HCT116 (cell line): ENCODE data around the gene CRTC1. TPM values are rescaled to one million over a fixed set of nuclear protein-coding genes. Genes with fewer than 3 reads are reported as not detected.

Experiments
- ATAC-seq: fragments of 200-7000 bp; cut with Tn5 transposase; 2 replicates; pipeline ENCODE4 v1.9.1; 2020; ENCODE audit warnings: mild to moderate bottlenecking, moderate library complexity
- BruUV-seq: library from RNA; stranded (reverse); fragments of 400-500 nt; replicated peaks from 2 replicates; lab custom pipeline; 2021; lab: Mats Ljungman, UMichigan
- CTCF ChIA-PET: fragments of 300-600 bp; sonication (Branson Sonifier 250); formaldehyde crosslinking; loops from one replicate; lab custom pipeline; 2021; ENCODE audit warnings: antibody characterized with exemption; lab: Charles Lee
- POLR2A ChIA-PET: fragments of 300-600, 350-600 bp; sonication (Branson Sonifier 250); formaldehyde crosslinking; loops from one replicate; lab custom pipeline; 2021; ENCODE audit warnings: antibody characterized with exemption; lab: Charles Lee
- RAD21 ChIA-PET, 2 experiments: fragments of 300-600 bp; sonication (Branson Sonifier 250); formaldehyde crosslinking; loops; one replicate each; lab custom pipeline; 2023; ENCODE audit warnings: low total read pairs in 2 of 2; ENCODE audit not compliant: uncharacterized antibody in 2 of 2, unreplicated experiment in 2 of 2, low non-redundant PET in 1 of 2; lab: Charles Lee
- DNase-seq: peaks from one replicate; pipeline ENCODE4 v3.0.0-alpha.2; 2010; ENCODE audit warnings: low read depth, low spot score
- H2AFZ ChIP-seq: fragments of 200-600 bp; shearing (Covaris generic), sonication (generic); 2 replicates; pipeline ENCODE4 v1.6.1; 2017; ENCODE audit warnings: low read depth, mixed run types, mixed read lengths, antibody characterized with exemption, low read length; ENCODE audit not compliant: poor library complexity, severe bottlenecking
- H3K27ac ChIP-seq: 2 replicates; pipeline ENCODE4 v1.5.1; 2012; ENCODE audit warnings: low read depth, low read length
- H3K27me3 ChIP-seq: fragments of 200-600 bp; sonication (generic); 2 replicates; pipeline ENCODE4 v1.6.1; 2016; ENCODE audit warnings: mixed run types, low read length, mixed read lengths; ENCODE audit not compliant: insufficient read depth
- H3K36me3 ChIP-seq, 2 experiments: fragments of 200-500 bp in 1 of 2; fragments of 200-600 bp in 1 of 2; sonication (Bioruptor generic) in 1 of 2; sonication (generic) in 1 of 2; 2 replicates each; pipeline versions ENCODE4 v1.5.1 to v1.6.1; 2014 to 2016; ENCODE audit warnings: low read length in 2 of 2, inconsistent platforms in 1 of 2, mixed read lengths in 1 of 2, mixed run types in 1 of 2; ENCODE audit not compliant: insufficient read depth in 2 of 2, control insufficient read depth in 1 of 2
- H3K4me1 ChIP-seq, 2 experiments: fragments of 200-600 bp in 1 of 2; sonication (generic) in 1 of 2; 2 replicates each; pipeline versions ENCODE4 v1.5.1 to v1.6.1; 2012 to 2017; ENCODE audit warnings: low read length in 2 of 2, inconsistent platforms in 1 of 2, mild to moderate bottlenecking in 1 of 2, mixed read lengths in 1 of 2, mixed run types in 1 of 2, moderate library complexity in 1 of 2; ENCODE audit not compliant: insufficient read depth in 2 of 2, control insufficient read depth in 1 of 2
- H3K4me2 ChIP-seq: fragments of 200-600 bp; sonication (generic); 2 replicates; pipeline ENCODE4 v1.6.1; 2017; ENCODE audit warnings: mixed run types, low read length, mixed read lengths
- H3K4me3 ChIP-seq, 2 experiments: fragments of 200-600 bp in 1 of 2; sonication (generic) in 1 of 2; replicated peaks in 1 of 2; 2 replicates each; pipeline ENCODE4 v1.5.1; 2011 to 2016; ENCODE audit warnings: low read length in 2 of 2, control low read depth in 1 of 2, low read depth in 1 of 2, mild to moderate bottlenecking in 1 of 2, mixed read lengths in 1 of 2, mixed run types in 1 of 2
- H3K79me2 ChIP-seq: fragments of 200-600 bp; sonication (generic); 2 replicates; pipeline ENCODE4 v1.6.1; 2017; ENCODE audit warnings: mild to moderate bottlenecking, mixed run types, low read length, moderate library complexity, mixed read lengths; ENCODE audit not compliant: insufficient read depth
- H3K9ac ChIP-seq: fragments of 200-600 bp; sonication (generic); 2 replicates; pipeline ENCODE4 v1.6.1; 2016; ENCODE audit warnings: low read length, mixed read lengths
- H3K9me2 ChIP-seq: fragments of 200-600 bp; sonication (generic), shearing (Covaris generic); 2 replicates; pipeline ENCODE4 v1.6.1; 2017; ENCODE audit warnings: mixed run types, mild to moderate bottlenecking, moderate library complexity; ENCODE audit not compliant: insufficient read depth
- H3K9me3 ChIP-seq, 2 experiments: fragments of 200-500 bp in 1 of 2; fragments of 200-600 bp in 1 of 2; sonication (Bioruptor generic) in 1 of 2; sonication (generic) in 1 of 2; 2 replicates each; pipeline ENCODE4 v1.6.1; 2014 to 2017; ENCODE audit warnings: low read length in 2 of 2, mixed read lengths in 2 of 2, inconsistent platforms in 1 of 2, low read depth in 1 of 2, mild to moderate bottlenecking in 1 of 2, mixed run types in 1 of 2, moderate library complexity in 1 of 2; ENCODE audit not compliant: control insufficient read depth in 1 of 2, insufficient read depth in 1 of 2
- H4K20me1 ChIP-seq: fragments of 200-600 bp; sonication (generic), shearing (Covaris generic); 2 replicates; pipeline ENCODE4 v1.6.1; 2017; ENCODE audit warnings: mixed run types, mild to moderate bottlenecking, moderate library complexity; ENCODE audit not compliant: insufficient read depth
- CEBPB ChIP-seq: IDR thresholded peaks from 2 replicates; pipeline ENCODE4 v1.6.1; 2012; ENCODE audit warnings: low read depth
- EGR1 ChIP-seq: IDR thresholded peaks from 2 replicates; pipeline ENCODE4 v1.6.1; 2012; ENCODE audit warnings: low read depth
- ELF1 ChIP-seq: IDR thresholded peaks from 2 replicates; pipeline ENCODE4 v1.6.1; 2012; ENCODE audit warnings: low read depth, borderline replicate concordance
- EZH2 ChIP-seq: fragments of 200-600 bp; sonication (generic); IDR thresholded peaks from 2 replicates; pipeline ENCODE4 v1.6.1; 2017; ENCODE audit warnings: antibody characterized with exemption, mixed run types
- EZH2phosphoT487 ChIP-seq: fragments of 200-600 bp; IDR thresholded peaks from 2 replicates; pipeline ENCODE4 v1.6.1; 2018; ENCODE audit warnings: antibody characterized with exemption, borderline replicate concordance
- FOSL1 ChIP-seq: IDR thresholded peaks from 2 replicates; pipeline ENCODE4 v1.6.1; 2012; ENCODE audit warnings: low read depth
- POLR2A ChIP-seq: IDR thresholded peaks from 2 replicates; pipeline ENCODE4 v1.7.0; 2011; ENCODE audit warnings: borderline replicate concordance; ENCODE audit not compliant: insufficient read depth, insufficient read length; ENCODE audit errors: extremely low read depth
- POLR2AphosphoS5 ChIP-seq: IDR thresholded peaks from 2 replicates; pipeline ENCODE4 v1.6.1; 2011; ENCODE audit warnings: mild to moderate bottlenecking, low read depth, low read length, moderate library complexity
- RAD21 ChIP-seq: IDR thresholded peaks from 2 replicates; pipeline ENCODE4 v1.6.1; 2012; ENCODE audit warnings: low read depth, mild to moderate bottlenecking
- SIN3A ChIP-seq: IDR thresholded peaks from 2 replicates; pipeline ENCODE4 v1.6.1; 2012; ENCODE audit warnings: low read depth
- TCF7L2 ChIP-seq: IDR thresholded peaks from 2 replicates; pipeline ENCODE4 v1.7.0; 2011; ENCODE audit warnings: borderline replicate concordance, inconsistent platforms; ENCODE audit not compliant: insufficient read depth, insufficient read length; ENCODE audit errors: extremely low read depth
- YY1 ChIP-seq: IDR thresholded peaks from 2 replicates; pipeline ENCODE4 v1.6.1; 2011; ENCODE audit warnings: low read length, low read depth, moderate library complexity, mild to moderate bottlenecking; ENCODE audit not compliant: insufficient replicate concordance; ENCODE audit errors: extremely low read depth
- ZFX ChIP-seq: fragments of 450-650 bp; IDR thresholded peaks from 2 replicates; pipeline ENCODE4 v1.6.1; 2017
- ZNF274 ChIP-seq: fragments of 200-500 bp; sonication (Bioruptor generic); IDR thresholded peaks from 2 replicates; pipeline ENCODE4 v1.6.1; 2014; ENCODE audit warnings: mild to moderate bottlenecking, low read depth, low read length, inconsistent platforms
- intact Hi-C: fragments of 100-400 bp; cut with micrococcal nuclease; formaldehyde crosslinking; loops from 2 replicates; pipeline ENCODE4 v1.10.0; 2022
- total RNA-seq: library from RNA; stranded (reverse); gene quantifications from one replicate; pipeline ENCODE4 v1.2.1, GENCODE V29; 2021; ENCODE audit not compliant: unreplicated experiment
- TF ChIP-seq, protein P1 (sequence below), 3 experiments: fragments of 200-600 bp in 1 of 3; sonication (generic) in 1 of 3; IDR thresholded peaks in 2 of 3; conservative IDR thresholded peaks in 1 of 3; 2 replicates each; pipeline ENCODE4 v1.5.1; 2012 to 2017; ENCODE audit warnings: low read depth in 2 of 3, low read length in 2 of 3, antibody characterized with exemption in 1 of 3, borderline replicate concordance in 1 of 3, control low read depth in 1 of 3, mild to moderate bottlenecking in 1 of 3, mixed read lengths in 1 of 3, mixed run types in 1 of 3, moderate library complexity in 1 of 3; ENCODE audit not compliant: insufficient read depth in 1 of 3
- TF ChIP-seq, protein P2 (sequence below): IDR thresholded peaks from 2 replicates; pipeline ENCODE4 v1.6.1; 2012
- TF ChIP-seq, protein P3 (sequence below): IDR thresholded peaks from 2 replicates; pipeline ENCODE4 v1.6.1; 2011; ENCODE audit warnings: mild to moderate bottlenecking, low read length, moderate library complexity; ENCODE audit not compliant: insufficient replicate concordance; ENCODE audit errors: extremely low read depth
- TF ChIP-seq, protein P4 (sequence below): IDR thresholded peaks from 2 replicates; pipeline ENCODE4 v1.6.1; 2012

The CRTC1 gene
- total RNA-seq, 1 experiment from 2014 or later, result 14.9 TPM

DNA sequence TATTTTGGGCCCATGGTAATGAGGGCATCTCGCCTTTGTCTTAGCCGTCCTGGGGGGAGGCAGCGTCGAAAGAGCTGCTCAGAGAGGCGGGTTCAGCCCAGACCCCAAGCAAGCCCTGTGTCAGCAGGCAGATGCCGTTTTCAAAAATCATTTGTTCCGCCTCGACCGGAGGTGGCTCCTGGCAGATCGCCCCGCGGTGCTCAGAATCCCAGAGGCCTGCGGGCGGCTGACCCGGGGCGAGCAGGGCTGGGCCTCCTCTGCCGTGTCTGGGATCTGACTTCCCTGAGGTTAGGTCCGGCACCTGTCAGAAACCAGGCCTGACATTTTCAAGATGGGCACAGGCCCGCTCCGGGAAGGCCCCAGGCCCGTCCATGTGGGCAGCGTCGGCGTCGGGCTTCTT lies 36.1 kb downstream of the CRTC1 start (continued):
- TF ChIP-seq POLR2AphosphoS5 (no peak), ELF1 (no peak)
- TF ChIP-seq, protein P1, sequence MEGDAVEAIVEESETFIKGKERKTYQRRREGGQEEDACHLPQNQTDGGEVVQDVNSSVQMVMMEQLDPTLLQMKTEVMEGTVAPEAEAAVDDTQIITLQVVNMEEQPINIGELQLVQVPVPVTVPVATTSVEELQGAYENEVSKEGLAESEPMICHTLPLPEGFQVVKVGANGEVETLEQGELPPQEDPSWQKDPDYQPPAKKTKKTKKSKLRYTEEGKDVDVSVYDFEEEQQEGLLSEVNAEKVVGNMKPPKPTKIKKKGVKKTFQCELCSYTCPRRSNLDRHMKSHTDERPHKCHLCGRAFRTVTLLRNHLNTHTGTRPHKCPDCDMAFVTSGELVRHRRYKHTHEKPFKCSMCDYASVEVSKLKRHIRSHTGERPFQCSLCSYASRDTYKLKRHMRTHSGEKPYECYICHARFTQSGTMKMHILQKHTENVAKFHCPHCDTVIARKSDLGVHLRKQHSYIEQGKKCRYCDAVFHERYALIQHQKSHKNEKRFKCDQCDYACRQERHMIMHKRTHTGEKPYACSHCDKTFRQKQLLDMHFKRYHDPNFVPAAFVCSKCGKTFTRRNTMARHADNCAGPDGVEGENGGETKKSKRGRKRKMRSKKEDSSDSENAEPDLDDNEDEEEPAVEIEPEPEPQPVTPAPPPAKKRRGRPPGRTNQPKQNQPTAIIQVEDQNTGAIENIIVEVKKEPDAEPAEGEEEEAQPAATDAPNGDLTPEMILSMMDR (IDR thresholded peaks at IDR 0.05 in 2 of 3, conservative IDR thresholded peaks at IDR 0.05 in 1 of 3; ENCODE audit: borderline replicate concordance in 1 of 3, insufficient read depth in 1 of 3, low read depth in 2 of 3, low read length in 2 of 3), result no peak

DNA sequence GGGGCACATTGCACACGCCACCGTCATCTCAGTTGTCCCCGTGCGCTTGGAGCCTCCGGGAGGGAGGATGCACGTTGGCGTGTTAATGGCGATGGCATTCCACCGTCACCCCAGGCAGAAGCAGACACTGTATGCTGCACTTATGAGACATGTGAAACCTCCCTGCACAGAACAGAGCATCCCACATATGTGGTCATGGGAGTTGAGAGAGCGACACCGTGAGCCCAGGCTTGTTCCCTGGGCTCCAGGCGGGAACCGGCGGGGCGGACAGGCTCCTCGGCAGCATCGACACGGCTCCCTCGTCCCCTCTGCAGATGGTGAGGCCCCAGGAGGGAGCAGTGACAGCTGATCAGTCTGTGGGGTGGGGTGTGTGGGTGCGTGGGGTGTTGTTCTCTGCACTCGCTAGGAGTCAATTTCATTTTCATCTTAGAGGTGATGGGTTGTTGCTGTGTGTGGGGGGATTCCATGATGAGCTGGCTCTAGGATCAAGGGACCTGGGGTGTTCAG lies 40.4 kb downstream of the CRTC1 start:
- BruUV-seq, result no TSS peak

More for the DNA sequence above, 40.4 kb downstream of the CRTC1 start:
- Histone ChIP-seq H3K4me1 (no peaks in the 10 kb centered on the region), H3K4me3 (no peak overlapping the region), H3K27ac (no peak overlapping the region), H3K36me3 (no peaks in the 10 kb centered on the region), H3K79me2 (no peaks in the 10 kb centered on the region), H3K9me2 (no peaks in the 10 kb centered on the region), H3K4me2 (no peak overlapping the region), H4K20me1 (no peaks in the 10 kb centered on the region), H3K9ac (no peak overlapping the region), H2AFZ (no peak overlapping the region), H3K27me3 (no peaks in the 10 kb centered on the region), H3K9me3 (no peaks in the 10 kb centered on the region)
- DNase-seq (no peak), ATAC-seq (no peak)
- no peak for TF ChIP-seq ELF1
- TF ChIP-seq, protein P2, sequence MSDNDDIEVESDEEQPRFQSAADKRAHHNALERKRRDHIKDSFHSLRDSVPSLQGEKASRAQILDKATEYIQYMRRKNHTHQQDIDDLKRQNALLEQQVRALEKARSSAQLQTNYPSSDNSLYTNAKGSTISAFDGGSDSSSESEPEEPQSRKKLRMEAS, result no peak
- TF ChIP-seq RAD21, result no peak
- no peak for TF ChIP-seq SIN3A
- no peak for TF ChIP-seq TCF7L2
- TF ChIP-seq POLR2A, result no peak
- TF ChIP-seq ZFX, result no peak
- no peak for TF ChIP-seq EZH2
- no peak for TF ChIP-seq EGR1
- no peak for TF ChIP-seq FOSL1
- no peak for TF ChIP-seq ZNF274
- TF ChIP-seq, protein P3, sequence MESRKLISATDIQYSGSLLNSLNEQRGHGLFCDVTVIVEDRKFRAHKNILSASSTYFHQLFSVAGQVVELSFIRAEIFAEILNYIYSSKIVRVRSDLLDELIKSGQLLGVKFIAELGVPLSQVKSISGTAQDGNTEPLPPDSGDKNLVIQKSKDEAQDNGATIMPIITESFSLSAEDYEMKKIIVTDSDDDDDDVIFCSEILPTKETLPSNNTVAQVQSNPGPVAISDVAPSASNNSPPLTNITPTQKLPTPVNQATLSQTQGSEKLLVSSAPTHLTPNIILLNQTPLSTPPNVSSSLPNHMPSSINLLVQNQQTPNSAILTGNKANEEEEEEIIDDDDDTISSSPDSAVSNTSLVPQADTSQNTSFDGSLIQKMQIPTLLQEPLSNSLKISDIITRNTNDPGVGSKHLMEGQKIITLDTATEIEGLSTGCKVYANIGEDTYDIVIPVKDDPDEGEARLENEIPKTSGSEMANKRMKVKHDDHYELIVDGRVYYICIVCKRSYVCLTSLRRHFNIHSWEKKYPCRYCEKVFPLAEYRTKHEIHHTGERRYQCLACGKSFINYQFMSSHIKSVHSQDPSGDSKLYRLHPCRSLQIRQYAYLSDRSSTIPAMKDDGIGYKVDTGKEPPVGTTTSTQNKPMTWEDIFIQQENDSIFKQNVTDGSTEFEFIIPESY, result no peak
- TF ChIP-seq POLR2AphosphoS5, result no peak
- no peak for TF ChIP-seq EZH2phosphoT487
- no peak for TF ChIP-seq YY1
- no peak for TF ChIP-seq CEBPB
- TF ChIP-seq, protein P4, sequence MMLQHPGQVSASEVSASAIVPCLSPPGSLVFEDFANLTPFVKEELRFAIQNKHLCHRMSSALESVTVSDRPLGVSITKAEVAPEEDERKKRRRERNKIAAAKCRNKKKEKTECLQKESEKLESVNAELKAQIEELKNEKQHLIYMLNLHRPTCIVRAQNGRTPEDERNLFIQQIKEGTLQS, result no peak
- RAD21 ChIA-PET, result no interaction called here
- intact Hi-C loops, result no loop called here
- CTCF ChIA-PET, result no interaction called here
- POLR2A ChIA-PET, result no interaction called here
